Measurements from ENCODE around the gene EXOC1. TPM values are rescaled to one million over a fixed set of nuclear protein-coding genes. Genes with fewer than 3 reads are reported as not detected.

EXOC1 gene
- total and polyA plus RNA-seq, 9 of the 15 experiments (the other 6 are each of a cell fraction or from before 2014, with no cell fraction given): 16.0 to 45.5 (median 26.2) TPM

- TF ChIP-seq MLX (CRISPR knock-in tag; conservative IDR thresholded peaks at IDR 0.05) (no peak), ZKSCAN8 (CRISPR knock-in tag; IDR thresholded peaks at IDR 0.05) (no peak), SMARCC2 (IDR thresholded peaks at IDR 0.05; ENCODE audit: low read depth) (no peak), MCM2 (IDR thresholded peaks at IDR 0.05; ENCODE audit: low read depth) (no peak), CUX1 (CRISPR knock-in tag; IDR thresholded peaks at IDR 0.05) (no peak), ZNF444 (CRISPR knock-in tag; IDR thresholded peaks at IDR 0.05) (no peak), MEIS2 (IDR thresholded peaks at IDR 0.05; ENCODE audit: partially characterized antibody) (peak; percentile 38), NFE2 (IDR thresholded peaks at IDR 0.05; ENCODE audit: low read depth) (peak; percentile 95)
- TF ChIP-seq, protein P1, sequence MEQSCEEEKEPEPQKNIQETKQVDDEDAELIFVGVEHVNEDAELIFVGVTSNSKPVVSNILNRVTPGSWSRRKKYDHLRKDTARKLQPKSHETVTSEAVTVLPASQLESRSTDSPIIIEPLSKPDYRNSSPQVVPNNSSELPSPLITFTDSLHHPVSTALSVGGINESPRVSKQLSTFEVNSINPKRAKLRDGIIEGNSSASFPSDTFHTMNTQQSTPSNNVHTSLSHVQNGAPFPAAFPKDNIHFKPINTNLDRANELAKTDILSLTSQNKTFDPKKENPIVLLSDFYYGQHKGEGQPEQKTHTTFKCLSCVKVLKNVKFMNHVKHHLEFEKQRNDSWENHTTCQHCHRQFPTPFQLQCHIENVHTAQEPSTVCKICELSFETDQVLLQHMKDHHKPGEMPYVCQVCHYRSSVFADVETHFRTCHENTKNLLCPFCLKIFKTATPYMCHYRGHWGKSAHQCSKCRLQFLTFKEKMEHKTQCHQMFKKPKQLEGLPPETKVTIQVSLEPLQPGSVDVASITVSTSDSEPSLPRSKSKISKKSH (CRISPR knock-in tag; IDR thresholded peaks at IDR 0.05): no peak
Observed at GRCh38 chr4:55834086-55834795, 19.2 kb upstream of the EXOC1 start (continued).

Data from K562 (cell line).